Uterus (tissue), 2 donors: Measurements from ENCODE around the gene TNS2.

Source experiments
- CTCF ChIP-seq, 4 experiments: fragments of 200-600 bp in 2 of 4; fragments of 450-650 bp in 2 of 4; sonication (generic) in 2 of 4; IDR thresholded peaks; one replicate each; pipeline ENCODE4 v1.5.1; 2016 to 2019; ENCODE audit warnings: antibody characterized with exemption in 4 of 4, mild to moderate bottlenecking in 2 of 4, moderate library complexity in 1 of 4
- POLR2A ChIP-seq, 2 donors: fragments of 450-650 bp; IDR thresholded peaks; one replicate each; pipeline ENCODE4 v1.6.1; 2016; ENCODE audit warnings: antibody characterized with exemption in 2 of 2, mild to moderate bottlenecking in 1 of 2, moderate library complexity in 1 of 2

- no peak for TF ChIP-seq POLR2A (IDR thresholded peaks at IDR 0.05)
- no peak for TF ChIP-seq CTCF (IDR thresholded peaks at IDR 0.05)
Measured at GRCh38 chr12:53057816-53058500, 8.1 kb downstream of the TNS2 start.
